Fibroblast of mammary gland (primary cell): ENCODE results near the gene RUFY4.

Experiments
- DNase-seq: peaks from one replicate; pipeline ENCODE4 v3.0.0-alpha.2; 2010; ENCODE audit warnings: low read depth
- H3K4me3 ChIP-seq: 2 replicates; pipeline ENCODE4 v1.5.1; 2011; ENCODE audit warnings: low read depth, mild to moderate bottlenecking, low read length, moderate library complexity; ENCODE audit not compliant: control insufficient read depth
- TF ChIP-seq, protein P1 (sequence below): conservative IDR thresholded peaks from 2 replicates; pipeline ENCODE4 v1.5.1; 2011; ENCODE audit warnings: low read depth, low read length, inconsistent platforms; ENCODE audit not compliant: control insufficient read depth, insufficient read depth

RUFY4 gene

DNA sequence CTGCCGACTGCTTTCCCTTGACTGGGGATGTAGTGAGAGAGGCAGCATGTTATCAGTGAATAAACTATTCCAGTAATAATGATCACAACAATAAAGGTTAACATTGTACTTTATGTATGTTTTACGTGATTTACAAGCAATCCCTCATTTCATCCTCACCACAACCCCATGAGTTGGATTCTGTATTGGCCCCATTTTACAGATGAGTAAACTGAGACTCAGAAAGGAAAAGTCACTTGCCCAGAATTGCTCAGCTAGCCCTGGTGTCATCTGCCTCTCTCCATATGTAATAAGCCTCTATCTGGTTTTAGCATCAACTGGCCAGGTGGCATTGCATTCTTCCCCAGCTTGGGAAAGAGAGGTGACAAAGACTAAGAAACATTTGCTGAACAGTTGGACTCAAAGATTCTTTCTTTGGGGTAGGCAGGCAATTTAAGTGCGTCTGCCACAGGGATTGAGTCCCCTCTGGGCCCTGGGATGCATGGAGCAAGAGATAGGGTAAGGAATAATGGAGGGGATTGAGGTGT, 58.9 kb downstream of the RUFY4 start:
- DNase-seq = no peak

GRCh38 chr2:218128781-218129457, 59.9 kb downstream of the RUFY4 start:
- H3K4me3 ChIP-seq = no peak overlapping the region
- DNase-seq = no peak
- TF ChIP-seq, protein P1, sequence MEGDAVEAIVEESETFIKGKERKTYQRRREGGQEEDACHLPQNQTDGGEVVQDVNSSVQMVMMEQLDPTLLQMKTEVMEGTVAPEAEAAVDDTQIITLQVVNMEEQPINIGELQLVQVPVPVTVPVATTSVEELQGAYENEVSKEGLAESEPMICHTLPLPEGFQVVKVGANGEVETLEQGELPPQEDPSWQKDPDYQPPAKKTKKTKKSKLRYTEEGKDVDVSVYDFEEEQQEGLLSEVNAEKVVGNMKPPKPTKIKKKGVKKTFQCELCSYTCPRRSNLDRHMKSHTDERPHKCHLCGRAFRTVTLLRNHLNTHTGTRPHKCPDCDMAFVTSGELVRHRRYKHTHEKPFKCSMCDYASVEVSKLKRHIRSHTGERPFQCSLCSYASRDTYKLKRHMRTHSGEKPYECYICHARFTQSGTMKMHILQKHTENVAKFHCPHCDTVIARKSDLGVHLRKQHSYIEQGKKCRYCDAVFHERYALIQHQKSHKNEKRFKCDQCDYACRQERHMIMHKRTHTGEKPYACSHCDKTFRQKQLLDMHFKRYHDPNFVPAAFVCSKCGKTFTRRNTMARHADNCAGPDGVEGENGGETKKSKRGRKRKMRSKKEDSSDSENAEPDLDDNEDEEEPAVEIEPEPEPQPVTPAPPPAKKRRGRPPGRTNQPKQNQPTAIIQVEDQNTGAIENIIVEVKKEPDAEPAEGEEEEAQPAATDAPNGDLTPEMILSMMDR = no peak

More for the DNA sequence above, 58.9 kb downstream of the RUFY4 start:
- TF ChIP-seq, protein P1 = no peak
- H3K4me3 ChIP-seq = no peak overlapping the region

GRCh38 chr2:218129458-218130135, 60.5 kb downstream of the RUFY4 start:
- DNase-seq = peak; percentile 23
- TF ChIP-seq, protein P1 = no peak
- no peak overlapping the region for H3K4me3 ChIP-seq

DNA sequence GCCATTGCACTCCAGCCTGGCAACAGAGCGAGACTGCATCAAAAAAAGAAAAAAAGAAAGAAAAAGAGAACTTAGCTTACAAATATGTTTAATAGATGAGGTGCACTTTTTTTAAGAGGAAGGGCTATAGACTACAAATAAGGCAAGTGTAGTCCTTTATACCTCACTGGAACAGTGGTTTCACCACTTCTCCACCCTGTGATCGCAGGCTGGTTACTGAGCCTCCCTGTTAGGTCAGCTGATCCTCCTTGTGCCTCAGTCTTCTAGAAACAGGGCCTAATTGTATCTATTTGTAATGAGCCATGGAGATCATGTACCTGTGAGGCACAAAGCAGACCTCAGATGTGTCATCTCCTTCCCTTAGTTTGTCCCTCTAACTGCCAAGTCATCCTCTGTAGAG, 61.3 kb downstream of the RUFY4 start:
- DNase-seq = no peak
- H3K4me3 ChIP-seq = no peak overlapping the region

GRCh38 chr2:218130822-218131221, 61.8 kb downstream of the RUFY4 start:
- H3K4me3 ChIP-seq = no peak overlapping the region
- no peak for DNase-seq
- TF ChIP-seq, protein P1 = no peak

More for the DNA sequence above, 61.3 kb downstream of the RUFY4 start:
- TF ChIP-seq, protein P1 = no peak

- no peak overlapping the region for H3K4me3 ChIP-seq
- no peak for DNase-seq
- TF ChIP-seq, protein P1 = no peak
Measured at GRCh38 chr2:218137514-218137913, 68.5 kb downstream of the RUFY4 start.
